PC-3 (cell line): ENCODE results near the gene PCA3. TPM values are rescaled to one million over a fixed set of nuclear protein-coding genes. Genes with fewer than 3 reads are reported as not detected.

Experiments used
- ATAC-seq: fragments of 200-7000 bp; cut with Tn5 transposase; 2 replicates; pipeline ENCODE4 v1.9.1; 2020; ENCODE audit warnings: mild to moderate bottlenecking, moderate library complexity
- BruUV-seq: library from RNA; stranded (reverse); fragments of 400-500 nt; replicated peaks from 2 replicates; lab custom pipeline; 2021; lab: Mats Ljungman, UMichigan
- CTCF ChIA-PET: fragments of 300-600 bp; sonication (Branson Sonifier 250); formaldehyde crosslinking; loops from one replicate; lab custom pipeline; 2022; ENCODE audit warnings: antibody characterized with exemption; lab: Charles Lee
- POLR2A ChIA-PET: fragments of 300-600 bp; sonication (Branson Sonifier 250); formaldehyde crosslinking; loops from one replicate; lab custom pipeline; 2022; ENCODE audit warnings: antibody characterized with exemption; ENCODE audit not compliant: unreplicated experiment; lab: Charles Lee
- DNase-seq: peaks from one replicate; pipeline ENCODE4 v3.0.0-alpha.2; 2015
- H2AFZ ChIP-seq: fragments of 300-600 bp; sonication (generic); 2 replicates; pipeline ENCODE4 v1.6.0; 2016; ENCODE audit warnings: antibody characterized with exemption, low read length
- H3F3A ChIP-seq: fragments of 300-600 bp; sonication (generic); one replicate; pipeline ENCODE4 v1.6.0; 2017; ENCODE audit warnings: antibody characterized with exemption, low read length, control low read depth, mild to moderate bottlenecking; ENCODE audit not compliant: unreplicated experiment
- H3K27ac ChIP-seq: fragments of 300-600 bp; sonication (generic); 2 replicates; pipeline ENCODE4 v1.5.1; 2016; ENCODE audit warnings: mild to moderate bottlenecking, low read length
- H3K27me3 ChIP-seq: fragments of 300-600 bp; sonication (generic); 2 replicates; pipeline ENCODE4 v1.6.1; 2016; ENCODE audit warnings: low read length, mixed read lengths
- H3K36me3 ChIP-seq: fragments of 300-600 bp; sonication (generic); 2 replicates; pipeline ENCODE4 v1.6.1; 2016; ENCODE audit warnings: low read depth, mixed run types, low read length, mixed read lengths
- H3K4me1 ChIP-seq: fragments of 300-600 bp; sonication (generic); 2 replicates; pipeline ENCODE4 v1.5.1; 2016; ENCODE audit warnings: low read length; ENCODE audit not compliant: insufficient read depth
- H3K4me2 ChIP-seq: fragments of 300-600 bp; sonication (generic); 2 replicates; pipeline ENCODE4 v1.6.0; 2016; ENCODE audit warnings: low read length
- H3K4me3 ChIP-seq: fragments of 300-600 bp; sonication (generic); 2 replicates; pipeline ENCODE4 v1.5.1; 2016; ENCODE audit warnings: mild to moderate bottlenecking, low read length, mixed read lengths
- H3K79me2 ChIP-seq: fragments of 300-600 bp; sonication (generic); 2 replicates; pipeline ENCODE4 v1.6.1; 2017; ENCODE audit warnings: low read length, mixed read lengths
- H3K9ac ChIP-seq: fragments of 300-600 bp; sonication (generic); 2 replicates; pipeline ENCODE4 v1.6.0; 2016; ENCODE audit warnings: mild to moderate bottlenecking, low read length
- H3K9me2 ChIP-seq: fragments of 300-600 bp; sonication (generic); replicated peaks from 2 replicates; pipeline ENCODE4 v1.6.1; 2016; ENCODE audit warnings: mixed run types, low read length, mixed read lengths
- H3K9me3 ChIP-seq: fragments of 300-600 bp; sonication (generic); 2 replicates; pipeline ENCODE4 v1.6.1; 2016; ENCODE audit warnings: low read length, mixed read lengths
- H4K20me1 ChIP-seq: fragments of 300-600 bp; sonication (generic); 2 replicates; pipeline ENCODE4 v1.6.1; 2016; ENCODE audit warnings: low read length, mixed read lengths
- EZH2 ChIP-seq: fragments of 300-600 bp; sonication (generic); IDR thresholded peaks from one replicate; pipeline ENCODE4 v1.6.1; 2017; ENCODE audit warnings: antibody characterized with exemption, mild to moderate bottlenecking, low read length; ENCODE audit not compliant: unreplicated experiment
- EZH2phosphoT487 ChIP-seq: fragments of 300-600 bp; sonication (generic); IDR thresholded peaks from 2 replicates; pipeline ENCODE4 v1.6.1; 2018; ENCODE audit warnings: mild to moderate bottlenecking, antibody characterized with exemption, low read length, borderline replicate concordance
- intact Hi-C: fragments of 100-400 bp; cut with micrococcal nuclease; formaldehyde crosslinking; loops from 2 replicates; pipeline ENCODE4 v1.9.0; 2023
- total RNA-seq: library from RNA; depleted of rRNA; stranded (reverse); fragments of >200 nt; gene quantifications from 2 replicates; pipeline ENCODE4 v1.2.3, GENCODE V29; 2014
- TF ChIP-seq, protein P1 (sequence below): fragments of 300-600 bp; sonication (generic); conservative IDR thresholded peaks from 2 replicates; pipeline ENCODE4 v1.5.1; 2017; ENCODE audit warnings: antibody characterized with exemption, low read depth, mild to moderate bottlenecking, low read length

PCA3 gene
- total RNA-seq, 1 experiment from 2014 or later: not detected

- H3K9me3 ChIP-seq: no peaks in the 10 kb centered on the region
- no peaks in the 10 kb centered on the region for H4K20me1 ChIP-seq
- no TSS peak for BruUV-seq
- no peak overlapping the region for H3K4me2 ChIP-seq
- H3K36me3 ChIP-seq: no peaks in the 10 kb centered on the region
- H3K4me1 ChIP-seq: no peaks in the 10 kb centered on the region
- ChIA-PET POLR2A (interaction anchor here (0.6 kb wide), 1 partner anchor 59 kb away, joined by 4 read pairs; no protein-coding TSS in a partner anchor), CTCF (no interaction called here)
- ATAC-seq (no peak), DNase-seq (no peak)
- H3K27ac ChIP-seq: no peak overlapping the region
- H2AFZ ChIP-seq: no peak overlapping the region
- intact Hi-C loops: no loop called here
- H3K79me2 ChIP-seq: no peaks in the 10 kb centered on the region
- no peaks in the 10 kb centered on the region for H3K9me2 ChIP-seq
- H3K27me3 ChIP-seq: peaks cover 67% of the 10 kb centered on the region
- no peak overlapping the region for H3K9ac ChIP-seq
- no peak overlapping the region for H3K4me3 ChIP-seq
- TF ChIP-seq EZH2phosphoT487 (no peak), EZH2 (no peak)
- TF ChIP-seq, protein P1, sequence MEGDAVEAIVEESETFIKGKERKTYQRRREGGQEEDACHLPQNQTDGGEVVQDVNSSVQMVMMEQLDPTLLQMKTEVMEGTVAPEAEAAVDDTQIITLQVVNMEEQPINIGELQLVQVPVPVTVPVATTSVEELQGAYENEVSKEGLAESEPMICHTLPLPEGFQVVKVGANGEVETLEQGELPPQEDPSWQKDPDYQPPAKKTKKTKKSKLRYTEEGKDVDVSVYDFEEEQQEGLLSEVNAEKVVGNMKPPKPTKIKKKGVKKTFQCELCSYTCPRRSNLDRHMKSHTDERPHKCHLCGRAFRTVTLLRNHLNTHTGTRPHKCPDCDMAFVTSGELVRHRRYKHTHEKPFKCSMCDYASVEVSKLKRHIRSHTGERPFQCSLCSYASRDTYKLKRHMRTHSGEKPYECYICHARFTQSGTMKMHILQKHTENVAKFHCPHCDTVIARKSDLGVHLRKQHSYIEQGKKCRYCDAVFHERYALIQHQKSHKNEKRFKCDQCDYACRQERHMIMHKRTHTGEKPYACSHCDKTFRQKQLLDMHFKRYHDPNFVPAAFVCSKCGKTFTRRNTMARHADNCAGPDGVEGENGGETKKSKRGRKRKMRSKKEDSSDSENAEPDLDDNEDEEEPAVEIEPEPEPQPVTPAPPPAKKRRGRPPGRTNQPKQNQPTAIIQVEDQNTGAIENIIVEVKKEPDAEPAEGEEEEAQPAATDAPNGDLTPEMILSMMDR: no peak
- H3F3A ChIP-seq: no peaks in the 10 kb centered on the region
Observed at GRCh38 chr9:76800901-76801300, 36.7 kb downstream of the PCA3 start.

GRCh38 chr9:76803083-76803482 is 38.8 kb downstream of the PCA3 start:
- Histone ChIP-seq H3K9ac (no peak overlapping the region), H3K36me3 (no peaks in the 10 kb centered on the region), H3F3A (no peaks in the 10 kb centered on the region), H3K9me2 (no peaks in the 10 kb centered on the region), H2AFZ (no peak overlapping the region), H3K27me3 (peaks cover 49% of the 10 kb centered on the region), H3K9me3 (no peaks in the 10 kb centered on the region), H3K4me2 (no peak overlapping the region), H3K4me1 (no peaks in the 10 kb centered on the region), H3K4me3 (no peak overlapping the region), H4K20me1 (no peaks in the 10 kb centered on the region), H3K27ac (no peak overlapping the region), H3K79me2 (no peaks in the 10 kb centered on the region)
- no TSS peak for BruUV-seq
- no peak for TF ChIP-seq EZH2
- DNase-seq (no peak), ATAC-seq (no peak)
- intact Hi-C loops: no loop called here
- POLR2A ChIA-PET: no interaction called here
- CTCF ChIA-PET: no interaction called here

DNA sequence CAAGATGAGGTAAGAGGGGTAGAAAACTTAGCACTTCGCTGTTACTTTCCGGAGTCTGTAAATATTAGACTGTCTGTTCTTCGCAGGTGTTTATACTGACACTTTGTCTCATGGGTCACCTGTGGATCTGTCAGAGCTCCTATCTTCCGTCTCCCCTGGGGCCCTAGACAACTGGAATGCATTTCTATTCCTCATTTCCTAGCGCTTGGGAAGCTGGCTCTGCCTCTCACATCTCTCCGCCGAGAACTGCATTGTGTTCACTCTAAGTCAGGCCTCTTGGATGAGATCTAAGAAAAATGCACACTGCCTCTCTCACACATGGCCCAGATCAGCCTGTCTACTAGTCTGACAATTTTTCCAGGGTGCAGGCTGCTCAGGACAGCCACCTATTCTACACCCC is 39.5 kb downstream of the PCA3 start:
- ATAC-seq: no peak
- no peaks in the 10 kb centered on the region for H3K4me1 ChIP-seq
- H3K27ac ChIP-seq: no peak overlapping the region
- H3K79me2 ChIP-seq: no peaks in the 10 kb centered on the region
- no peaks in the 10 kb centered on the region for H3K36me3 ChIP-seq
- no peaks in the 10 kb centered on the region for H3K9me3 ChIP-seq
- H3K27me3 ChIP-seq: peaks cover 44% of the 10 kb centered on the region
- DNase-seq: no peak
- no peak overlapping the region for H3K9ac ChIP-seq
- no peaks in the 10 kb centered on the region for H3F3A ChIP-seq
- no TSS peak for BruUV-seq
- POLR2A ChIA-PET: no interaction called here
- no peak overlapping the region for H3K4me3 ChIP-seq
- TF ChIP-seq, protein P1: no peak
- TF ChIP-seq EZH2phosphoT487 (no peak), EZH2 (no peak)
- no peaks in the 10 kb centered on the region for H4K20me1 ChIP-seq
- no peak overlapping the region for H2AFZ ChIP-seq
- no peak overlapping the region for H3K4me2 ChIP-seq
- CTCF ChIA-PET: no interaction called here
- no peaks in the 10 kb centered on the region for H3K9me2 ChIP-seq
- intact Hi-C loops: no loop called here
